HepG2 (cell line): ENCODE results near the gene GYS1. TPM values are rescaled to one million over a fixed set of nuclear protein-coding genes. Genes with fewer than 3 reads are reported as not detected.

Source experiments
- HDAC2 ChIP-seq: sonication (generic); formaldehyde crosslinking; IDR thresholded peaks from 2 replicates; pipeline ENCODE4 v1.4.0; 2020; ENCODE audit warnings: missing genetic modification reagents
- PREB ChIP-seq: sonication (generic); formaldehyde crosslinking; IDR thresholded peaks from 2 replicates; pipeline ENCODE4 v1.4.0; 2020; ENCODE audit warnings: missing genetic modification reagents
- RBFOX2 ChIP-seq: fragments of 200-400 bp; formaldehyde crosslinking; IDR thresholded peaks from 2 replicates; pipeline ENCODE4 v1.6.1; 2017; ENCODE audit warnings: low read depth, mild to moderate bottlenecking, low read length
- SP5 ChIP-seq: IDR thresholded peaks from 2 replicates; pipeline ENCODE4 v1.6.1; 2016; ENCODE audit warnings: low read depth, borderline replicate concordance
- TARDBP ChIP-seq: sonication (generic); formaldehyde crosslinking; IDR thresholded peaks from 2 replicates; pipeline ENCODE4 v1.8.0; 2022; ENCODE audit warnings: mild to moderate bottlenecking, missing genetic modification reagents
- ZNF790 ChIP-seq: sonication (generic); formaldehyde crosslinking; IDR thresholded peaks from 2 replicates; pipeline ENCODE4 v1.8.0; 2022; ENCODE audit warnings: missing genetic modification reagents, mild to moderate bottlenecking, borderline replicate concordance
- ZNF878 ChIP-seq: sonication (generic); formaldehyde crosslinking; IDR thresholded peaks from 2 replicates; pipeline ENCODE4 v1.8.1; 2023; ENCODE audit warnings: mild to moderate bottlenecking, missing genetic modification reagents, moderate library complexity
- ZXDC ChIP-seq: sonication (generic); formaldehyde crosslinking; IDR thresholded peaks from 2 replicates; pipeline ENCODE4 v1.5.0; 2020; ENCODE audit warnings: mild to moderate bottlenecking, missing genetic modification reagents
- polyA plus RNA-seq, 8 experiments: library from polyadenylated mRNA; depleted of rRNA in 3 of 8; stranded (reverse) in 7 of 8; unstranded in 1 of 8; fragments of >200 nt; fragmentation: Illumina TruSeq in 4 of 8; extraction: Trizol in 4 of 8; gene quantifications; 2 replicates each; pipeline versions ENCODE4 v1.2.1 to v1.2.3, GENCODE V29; 2011 to 2016; ENCODE audit warnings: low read depth in 4 of 8, missing spikeins in 1 of 8, mixed read lengths in 1 of 8; ENCODE audit not compliant: insufficient read depth in 1 of 8
- total RNA-seq, 5 experiments: library from RNA; depleted of rRNA; stranded (reverse); fragments of >200 nt; fragmentation: Illumina TruSeq; extraction: Trizol; gene quantifications; 2 replicates each; pipeline ENCODE4 v1.2.3, GENCODE V29; 2016; ENCODE audit warnings: low read depth in 1 of 5
- TF ChIP-seq, protein P1 (sequence below): sonication (generic); formaldehyde crosslinking; IDR thresholded peaks from 2 replicates; pipeline ENCODE4 v1.4.0; 2020; ENCODE audit warnings: mild to moderate bottlenecking, missing genetic modification reagents
- TF ChIP-seq, protein P2 (sequence below): sonication (generic); formaldehyde crosslinking; IDR thresholded peaks from 2 replicates; pipeline ENCODE4 v1.8.0; 2022; ENCODE audit warnings: missing genetic modification reagents, low read depth, mild to moderate bottlenecking, borderline replicate concordance
- TF ChIP-seq, protein P3 (sequence below): sonication (generic); formaldehyde crosslinking; IDR thresholded peaks from 2 replicates; pipeline ENCODE4 v1.8.1; 2022; ENCODE audit warnings: low read depth, mild to moderate bottlenecking, missing genetic modification reagents

Gene GYS1
- total and polyA plus RNA-seq, 2 of the 13 experiments (the other 11 are each of a cell fraction or from before 2014, with no cell fraction given): 18.4 to 42.1 TPM

DNA sequence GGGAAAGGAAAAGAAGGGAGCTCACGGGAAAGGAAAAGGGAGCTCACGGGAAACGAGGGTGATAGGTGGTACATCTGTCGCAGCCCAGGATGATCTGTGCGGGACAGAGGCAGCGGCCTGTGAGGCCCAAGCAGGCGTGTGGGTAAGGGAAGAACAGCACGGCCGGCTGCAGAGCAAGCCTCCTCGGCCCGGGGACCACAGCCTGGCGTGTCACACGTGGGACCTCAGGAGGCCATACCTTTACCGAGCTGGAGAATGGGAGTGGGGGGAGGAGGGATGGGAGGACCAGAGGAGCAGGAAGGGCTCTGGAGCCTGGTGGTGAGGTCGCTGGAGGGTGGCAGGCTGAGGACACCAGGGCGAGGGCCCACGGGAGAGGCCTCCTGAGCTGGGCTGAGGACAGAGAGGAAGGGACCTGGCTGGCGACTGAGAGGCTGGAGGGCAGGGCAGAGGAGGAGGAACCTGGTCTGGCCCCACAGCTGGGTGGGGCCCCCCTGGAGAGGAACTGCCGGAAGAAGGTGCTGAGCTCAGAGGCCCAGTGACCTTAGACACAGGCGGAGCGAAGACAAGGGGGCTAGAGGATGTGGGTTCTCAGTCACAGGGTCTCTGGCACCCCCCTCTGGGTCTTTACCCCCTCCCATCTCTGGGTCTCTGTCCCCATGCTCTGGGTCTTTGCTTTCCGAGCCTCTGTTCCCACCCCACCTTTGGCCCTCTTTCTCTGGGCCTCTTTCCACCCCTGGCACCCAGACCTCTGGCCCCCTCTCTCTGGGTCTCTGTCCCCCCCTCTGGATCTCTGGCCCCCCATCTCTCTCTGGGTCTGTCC is 30.9 kb downstream of the GYS1 start (continued):
- TF ChIP-seq, protein P1, sequence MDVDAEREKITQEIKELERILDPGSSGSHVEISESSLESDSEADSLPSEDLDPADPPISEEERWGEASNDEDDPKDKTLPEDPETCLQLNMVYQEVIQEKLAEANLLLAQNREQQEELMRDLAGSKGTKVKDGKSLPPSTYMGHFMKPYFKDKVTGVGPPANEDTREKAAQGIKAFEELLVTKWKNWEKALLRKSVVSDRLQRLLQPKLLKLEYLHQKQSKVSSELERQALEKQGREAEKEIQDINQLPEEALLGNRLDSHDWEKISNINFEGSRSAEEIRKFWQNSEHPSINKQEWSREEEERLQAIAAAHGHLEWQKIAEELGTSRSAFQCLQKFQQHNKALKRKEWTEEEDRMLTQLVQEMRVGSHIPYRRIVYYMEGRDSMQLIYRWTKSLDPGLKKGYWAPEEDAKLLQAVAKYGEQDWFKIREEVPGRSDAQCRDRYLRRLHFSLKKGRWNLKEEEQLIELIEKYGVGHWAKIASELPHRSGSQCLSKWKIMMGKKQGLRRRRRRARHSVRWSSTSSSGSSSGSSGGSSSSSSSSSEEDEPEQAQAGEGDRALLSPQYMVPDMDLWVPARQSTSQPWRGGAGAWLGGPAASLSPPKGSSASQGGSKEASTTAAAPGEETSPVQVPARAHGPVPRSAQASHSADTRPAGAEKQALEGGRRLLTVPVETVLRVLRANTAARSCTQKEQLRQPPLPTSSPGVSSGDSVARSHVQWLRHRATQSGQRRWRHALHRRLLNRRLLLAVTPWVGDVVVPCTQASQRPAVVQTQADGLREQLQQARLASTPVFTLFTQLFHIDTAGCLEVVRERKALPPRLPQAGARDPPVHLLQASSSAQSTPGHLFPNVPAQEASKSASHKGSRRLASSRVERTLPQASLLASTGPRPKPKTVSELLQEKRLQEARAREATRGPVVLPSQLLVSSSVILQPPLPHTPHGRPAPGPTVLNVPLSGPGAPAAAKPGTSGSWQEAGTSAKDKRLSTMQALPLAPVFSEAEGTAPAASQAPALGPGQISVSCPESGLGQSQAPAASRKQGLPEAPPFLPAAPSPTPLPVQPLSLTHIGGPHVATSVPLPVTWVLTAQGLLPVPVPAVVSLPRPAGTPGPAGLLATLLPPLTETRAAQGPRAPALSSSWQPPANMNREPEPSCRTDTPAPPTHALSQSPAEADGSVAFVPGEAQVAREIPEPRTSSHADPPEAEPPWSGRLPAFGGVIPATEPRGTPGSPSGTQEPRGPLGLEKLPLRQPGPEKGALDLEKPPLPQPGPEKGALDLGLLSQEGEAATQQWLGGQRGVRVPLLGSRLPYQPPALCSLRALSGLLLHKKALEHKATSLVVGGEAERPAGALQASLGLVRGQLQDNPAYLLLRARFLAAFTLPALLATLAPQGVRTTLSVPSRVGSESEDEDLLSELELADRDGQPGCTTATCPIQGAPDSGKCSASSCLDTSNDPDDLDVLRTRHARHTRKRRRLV (CRISPR knock-in tag): no peak
- TF ChIP-seq PREB (CRISPR knock-in tag) (no peak), ZNF878 (CRISPR knock-in tag) (no peak), ZXDC (peak; percentile 55; the same call in 1 of the 2 replicates), ZNF790 (peak; percentile 76; the same call in 1 of the 2 replicates), TARDBP (CRISPR knock-in tag) (no peak; the same call in 1 of the 2 replicates), RBFOX2 (peak; percentile 98), SP5 (CRISPR knock-in tag) (peak; percentile 77), HDAC2 (CRISPR knock-in tag) (0 out of 2 replicates have a peak, but pooled peaks have one; percentile 80)
- TF ChIP-seq, protein P2, sequence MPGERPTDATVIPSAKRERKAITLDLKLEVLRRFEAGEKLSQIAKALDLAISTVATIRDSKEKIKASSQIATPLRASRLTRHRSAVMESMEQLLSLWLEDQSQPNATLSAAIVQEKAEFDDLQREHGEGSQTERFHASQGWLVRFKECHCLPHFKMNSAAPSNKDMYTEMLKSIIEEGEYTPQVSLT (CRISPR knock-in tag): no peak
- TF ChIP-seq, protein P3, sequence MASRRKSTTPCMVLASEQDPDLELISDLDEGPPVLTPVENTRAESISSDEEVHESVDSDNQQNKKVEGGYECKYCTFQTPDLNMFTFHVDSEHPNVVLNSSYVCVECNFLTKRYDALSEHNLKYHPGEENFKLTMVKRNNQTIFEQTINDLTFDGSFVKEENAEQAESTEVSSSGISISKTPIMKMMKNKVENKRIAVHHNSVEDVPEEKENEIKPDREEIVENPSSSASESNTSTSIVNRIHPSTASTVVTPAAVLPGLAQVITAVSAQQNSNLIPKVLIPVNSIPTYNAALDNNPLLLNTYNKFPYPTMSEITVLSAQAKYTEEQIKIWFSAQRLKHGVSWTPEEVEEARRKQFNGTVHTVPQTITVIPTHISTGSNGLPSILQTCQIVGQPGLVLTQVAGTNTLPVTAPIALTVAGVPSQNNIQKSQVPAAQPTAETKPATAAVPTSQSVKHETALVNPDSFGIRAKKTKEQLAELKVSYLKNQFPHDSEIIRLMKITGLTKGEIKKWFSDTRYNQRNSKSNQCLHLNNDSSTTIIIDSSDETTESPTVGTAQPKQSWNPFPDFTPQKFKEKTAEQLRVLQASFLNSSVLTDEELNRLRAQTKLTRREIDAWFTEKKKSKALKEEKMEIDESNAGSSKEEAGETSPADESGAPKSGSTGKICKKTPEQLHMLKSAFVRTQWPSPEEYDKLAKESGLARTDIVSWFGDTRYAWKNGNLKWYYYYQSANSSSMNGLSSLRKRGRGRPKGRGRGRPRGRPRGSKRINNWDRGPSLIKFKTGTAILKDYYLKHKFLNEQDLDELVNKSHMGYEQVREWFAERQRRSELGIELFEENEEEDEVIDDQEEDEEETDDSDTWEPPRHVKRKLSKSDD: peak; percentile 77
